ENCODE results near the gene PTPRD. TPM values are rescaled to one million over a fixed set of nuclear protein-coding genes. Genes with fewer than 3 reads are reported as not detected.

The PTPRD gene
- total RNA-seq, 1 donor from 2014 or later: 532 TPM

- Mint-ChIP-seq H3K4me3 (ENCODE audit: unreplicated experiment) (no peak overlapping the region), H3K27ac (ENCODE audit: unreplicated experiment) (no peak overlapping the region), H3K9me3 (ENCODE audit: unreplicated experiment) (peaks cover 11% of the 10 kb centered on the region), H3K27me3 (ENCODE audit: unreplicated experiment) (no peaks in the 10 kb centered on the region), H3K4me1 (ENCODE audit: low read depth, unreplicated experiment) (peaks cover 30% of the 10 kb centered on the region), H3K36me3 (ENCODE audit: unreplicated experiment) (peaks cover 8% of the 10 kb centered on the region)
- DNase-seq: no peak
- no peak for TF ChIP-seq CTCF (IDR thresholded peaks at IDR 0.05; ENCODE audit: partially characterized antibody, unreplicated experiment)
These were observed 1919.3 kb downstream of the PTPRD start for GRCh38 chr9:8693464-8693863.

GRCh38 chr9:8686516-8686915, 1926.3 kb downstream of the PTPRD start:
- H3K4me3 Mint-ChIP-seq (ENCODE audit: unreplicated experiment): peak overlapping the region; percentile 1
- DNase-seq: no peak
- TF ChIP-seq CTCF (IDR thresholded peaks at IDR 0.05; ENCODE audit: partially characterized antibody, unreplicated experiment): no peak
- H3K9me3 Mint-ChIP-seq (ENCODE audit: unreplicated experiment): peaks cover 4% of the 10 kb centered on the region
- peaks cover 40% of the 10 kb centered on the region for H3K4me1 Mint-ChIP-seq (ENCODE audit: low read depth, unreplicated experiment)
- H3K27ac Mint-ChIP-seq (ENCODE audit: unreplicated experiment): no peak overlapping the region
- no peaks in the 10 kb centered on the region for H3K27me3 Mint-ChIP-seq (ENCODE audit: unreplicated experiment)
- peaks cover 8% of the 10 kb centered on the region for H3K36me3 Mint-ChIP-seq (ENCODE audit: unreplicated experiment)

- Mint-ChIP-seq H3K4me3 (ENCODE audit: unreplicated experiment) (no peak overlapping the region), H3K27ac (ENCODE audit: unreplicated experiment) (no peak overlapping the region), H3K36me3 (ENCODE audit: unreplicated experiment) (peaks cover 8% of the 10 kb centered on the region), H3K9me3 (ENCODE audit: unreplicated experiment) (peaks cover 4% of the 10 kb centered on the region), H3K27me3 (ENCODE audit: unreplicated experiment) (no peaks in the 10 kb centered on the region), H3K4me1 (ENCODE audit: low read depth, unreplicated experiment) (peaks cover 42% of the 10 kb centered on the region)
- no peak for TF ChIP-seq CTCF (IDR thresholded peaks at IDR 0.05; ENCODE audit: partially characterized antibody, unreplicated experiment)
- DNase-seq: no peak
These were observed 1927.0 kb downstream of the PTPRD start for GRCh38 chr9:8685825-8686224.

GRCh38 chr9:8684978-8685708, 1927.7 kb downstream of the PTPRD start:
- peak overlapping the region; percentile 74 for H3K27ac Mint-ChIP-seq (ENCODE audit: unreplicated experiment)
- H3K27me3 Mint-ChIP-seq (ENCODE audit: unreplicated experiment): no peaks in the 10 kb centered on the region
- H3K4me1 Mint-ChIP-seq (ENCODE audit: low read depth, unreplicated experiment): peaks cover 46% of the 10 kb centered on the region
- no peak for TF ChIP-seq CTCF (IDR thresholded peaks at IDR 0.05; ENCODE audit: partially characterized antibody, unreplicated experiment)
- H3K36me3 Mint-ChIP-seq (ENCODE audit: unreplicated experiment): peaks cover 8% of the 10 kb centered on the region
- H3K9me3 Mint-ChIP-seq (ENCODE audit: unreplicated experiment): peaks cover 2% of the 10 kb centered on the region
- H3K4me3 Mint-ChIP-seq (ENCODE audit: unreplicated experiment): peak overlapping the region; percentile 58
- no peak for DNase-seq

- H3K27ac Mint-ChIP-seq (ENCODE audit: unreplicated experiment): no peak overlapping the region
These were observed 1929.3 kb downstream of the PTPRD start for GRCh38 chr9:8683496-8683895.

More at GRCh38 chr9:8683496-8683895, 1929.3 kb downstream of the PTPRD start:
- H3K4me1 Mint-ChIP-seq (ENCODE audit: low read depth, unreplicated experiment): peaks cover 51% of the 10 kb centered on the region
- no peak for DNase-seq
- H3K4me3 Mint-ChIP-seq (ENCODE audit: unreplicated experiment): no peak overlapping the region
- no peak for TF ChIP-seq CTCF (IDR thresholded peaks at IDR 0.05; ENCODE audit: partially characterized antibody, unreplicated experiment)
- no peaks in the 10 kb centered on the region for H3K27me3 Mint-ChIP-seq (ENCODE audit: unreplicated experiment)
- no peaks in the 10 kb centered on the region for H3K36me3 Mint-ChIP-seq (ENCODE audit: unreplicated experiment)
- H3K9me3 Mint-ChIP-seq (ENCODE audit: unreplicated experiment): no peaks in the 10 kb centered on the region
